NB4 (cell line): ENCODE measurements around the gene ABCG1.

Experiments
- DNase-seq: peaks from one replicate; pipeline ENCODE4 v3.0.0; 2010; ENCODE audit warnings: low read depth
- H3K4me3 ChIP-seq: one replicate; pipeline ENCODE4 v1.5.1; 2011; ENCODE audit warnings: mild to moderate bottlenecking, low read depth, low read length, moderate library complexity
- CTCF ChIP-seq: IDR thresholded peaks from one replicate; pipeline ENCODE4 v1.5.1; 2012; ENCODE audit warnings: low read depth, low read length
- MAX ChIP-seq: IDR thresholded peaks from 2 replicates; pipeline ENCODE4 v1.6.1; 2011; ENCODE audit warnings: low read depth, low read length
- MYC ChIP-seq: IDR thresholded peaks from 2 replicates; pipeline ENCODE4 v1.6.1; 2011; ENCODE audit warnings: low read depth, low read length
- POLR2A ChIP-seq: IDR thresholded peaks from 2 replicates; pipeline ENCODE4 v1.6.1; 2011; ENCODE audit warnings: mild to moderate bottlenecking; ENCODE audit not compliant: insufficient read length; ENCODE audit errors: extremely low read depth

Gene ABCG1

GRCh38 chr21:42258885-42259407, 40.0 kb downstream of the ABCG1 start:
- no peak for DNase-seq
- TF ChIP-seq POLR2A (no peak), MYC (no peak), CTCF (no peak), MAX (no peak)
- no peak overlapping the region for H3K4me3 ChIP-seq

GRCh38 chr21:42260121-42260520, 41.2 kb downstream of the ABCG1 start:
- TF ChIP-seq CTCF, result no peak
- TF ChIP-seq MAX, result no peak
- TF ChIP-seq POLR2A, result no peak
- no peak for TF ChIP-seq MYC
- no peak for DNase-seq
- no peak overlapping the region for H3K4me3 ChIP-seq

- DNase-seq, result no peak
- H3K4me3 ChIP-seq, result no peak overlapping the region
- no peak for TF ChIP-seq MYC
- no peak for TF ChIP-seq POLR2A
- TF ChIP-seq CTCF, result no peak
- TF ChIP-seq MAX, result no peak
These were observed 42.9 kb downstream of the ABCG1 start for GRCh38 chr21:42261829-42262200.

GRCh38 chr21:42262831-42263231, 43.9 kb downstream of the ABCG1 start:
- no peak for TF ChIP-seq MYC
- TF ChIP-seq POLR2A, result no peak
- no peak for TF ChIP-seq MAX
- no peak for DNase-seq
- H3K4me3 ChIP-seq, result no peak overlapping the region

GRCh38 chr21:42263591-42264131, 44.7 kb downstream of the ABCG1 start:
- TF ChIP-seq CTCF (no peak), POLR2A (peak; percentile 40), MYC (peak; percentile 78), MAX (peak; percentile 70)
- peak; percentile 86 for DNase-seq
- no peak overlapping the region for H3K4me3 ChIP-seq

GRCh38 chr21:42264245-42265195, 45.6 kb downstream of the ABCG1 start:
- TF ChIP-seq MYC (no peak), MAX (no peak), POLR2A (no peak), CTCF (no peak)

More at GRCh38 chr21:42264245-42265195, 45.6 kb downstream of the ABCG1 start:
- DNase-seq, result no peak
- no peak overlapping the region for H3K4me3 ChIP-seq
